ENCODE measurements around the gene NOS3. TPM values are rescaled to one million over a fixed set of nuclear protein-coding genes. Genes with fewer than 3 reads are reported as not detected.
A peak's percentile ranks its signal among the peaks of the same experiment; 100 is the strongest.
"Not testable (repeated sequence)": the region's sequence is repeated elsewhere in the genome, so short reads cannot be mapped to it uniquely, and the experiment has no call there.

NOS3 gene
- total and polyA plus RNA-seq, 2 of the 13 experiments (the other 11 are each of a cell fraction or from before 2014, with no cell fraction given) = 3.7 to 7.5 TPM

GRCh38 chr7:151024435-151025056, 33.7 kb downstream of the NOS3 start, which contains the start of gene ATG9B:
ATG9B (minus strand) TSS chr7:151024494; CDS start chr7:151024423, 71 bp downstream.
- Histone ChIP-seq H2AFZ (ENCODE audit: low read length) (no peak within 1 kb of the TSS), H3K79me2 (ENCODE audit: insufficient read depth, low read length) (no peaks in the 10 kb centered on the region), H3K4me3 (replicated peaks in 1 of 3; ENCODE audit: insufficient read depth in 1 of 3, low read depth in 2 of 3, low read length in 3 of 3) (no peak within 1 kb of the TSS), H3K9ac (ENCODE audit: insufficient read depth, low read depth, low read length) (no peak within 1 kb of the TSS), H3K27me3 (ENCODE audit: control insufficient read depth in 1 of 2, insufficient read depth in 2 of 2, low read length in 2 of 2) (peaks cover 13 to 63% of the 10 kb centered on the region in 2 experiments), H3K4me1 (ENCODE audit: insufficient read depth, low read length) (peaks cover 46% of the 10 kb centered on the region), H3K27ac (ENCODE audit: extremely low read length, insufficient read depth, low read length) (no peak within 1 kb of the TSS), H3K9me3 (ENCODE audit: low read length) (no peaks in the 10 kb centered on the region), H4K20me1 (ENCODE audit: insufficient read depth, low read length) (no peaks in the 10 kb centered on the region), H3K4me2 (ENCODE audit: low read depth, low read length) (no peak within 1 kb of the TSS), H3K36me3 (replicated peaks in 1 of 2; ENCODE audit: control insufficient read depth in 1 of 2, insufficient read depth in 2 of 2, low read length in 2 of 2) (no peaks in the 10 kb centered on the region)
- no TSS peak for BruUV-seq (replicated peaks)
- intact Hi-C loops (cut with micrococcal nuclease; ENCODE audit: unreplicated experiment) (loop anchor here (10.0 kb wide), 1 partner anchor 1410 kb away; no protein-coding TSS in a partner anchor), in situ Hi-C loops (cut with HindIII; ENCODE audit: extremely low pct_ligation_motif_present, low pct_unique_long_range_greater_than_20kb) (no loop called here)
- TF ChIP-seq FOXK2 (IDR thresholded peaks at IDR 0.05) = no peak
- no peak for TF ChIP-seq EHMT2 (IDR thresholded peaks at IDR 0.05; ENCODE audit: borderline replicate concordance, low read depth, low read length)
- no peak for TF ChIP-seq NAIF1 (CRISPR knock-in tag; IDR thresholded peaks at IDR 0.05; ENCODE audit: borderline replicate concordance)
- TF ChIP-seq GATA4 (IDR thresholded peaks at IDR 0.05; ENCODE audit: borderline replicate concordance, low read depth) = no peak
- peak; percentile 34; the same call in 1 of the 2 replicates for TF ChIP-seq FOSL2 (CRISPR knock-in tag; IDR thresholded peaks at IDR 0.05)
- ChIA-PET CTCF (ENCODE audit: low intra/inter-chr PET ratio, low total read pairs) (no interaction called here), POLR2A (interaction anchor here (0.7 kb wide), 1 partner anchor 14 kb away, joined by 3 read pairs; no protein-coding TSS in a partner anchor)
- 9% methylated on average over 4 of the region's 4 CpGs for WGBS (ENCODE audit: low lambda C conversion rate)
- FAIRE-seq = no peak
- DNase-seq (ENCODE audit: low spot score) = no peak
- no peak for ATAC-seq

GRCh38 chr7:151025924-151026671, 35.3 kb downstream of the NOS3 start:
- no peak for ATAC-seq
- no TSS peak for BruUV-seq (replicated peaks)
- H3K4me1 ChIP-seq (ENCODE audit: insufficient read depth, low read length) = peaks cover 38% of the 10 kb centered on the region
- intact Hi-C loops (cut with micrococcal nuclease; ENCODE audit: unreplicated experiment) (loop anchor here (10.0 kb wide), 1 partner anchor 1411 kb away; no protein-coding TSS in a partner anchor), in situ Hi-C loops (cut with HindIII; ENCODE audit: extremely low pct_ligation_motif_present, low pct_unique_long_range_greater_than_20kb) (no loop called here)
- H3K9me3 ChIP-seq (ENCODE audit: low read length) = no peaks in the 10 kb centered on the region
- TF ChIP-seq CCDC6 (CRISPR knock-in tag; IDR thresholded peaks at IDR 0.05) (no peak), MAFK (conservative IDR thresholded peaks at IDR 0.05 in 1 of 2, IDR thresholded peaks at IDR 0.05 in 1 of 2; ENCODE audit: low read length in 2 of 2) (peak in 1 of 2 experiments; percentile 18; a peak in 1 of 4 replicates)
- H2AFZ ChIP-seq (ENCODE audit: low read length) = no peak overlapping the region
- H4K20me1 ChIP-seq (ENCODE audit: insufficient read depth, low read length) = no peaks in the 10 kb centered on the region
- no peaks in the 10 kb centered on the region for H3K79me2 ChIP-seq (ENCODE audit: insufficient read depth, low read length)
- DNase-seq (ENCODE audit: low spot score) = no peak
- no peaks in the 10 kb centered on the region for H3K36me3 ChIP-seq (replicated peaks in 1 of 2; ENCODE audit: control insufficient read depth in 1 of 2, insufficient read depth in 2 of 2, low read length in 2 of 2)
- H3K4me3 ChIP-seq (replicated peaks in 1 of 3; ENCODE audit: insufficient read depth in 1 of 3, low read depth in 2 of 3, low read length in 3 of 3) = no peak overlapping the region
- H3K9ac ChIP-seq (ENCODE audit: insufficient read depth, low read depth, low read length) = no peak overlapping the region
- ChIA-PET CTCF (ENCODE audit: low intra/inter-chr PET ratio, low total read pairs) (no interaction called here), POLR2A (interaction anchor here (0.8 kb wide), 1 partner anchor 36 kb away, joined by 6 read pairs; no protein-coding TSS in a partner anchor)
- H3K27ac ChIP-seq (ENCODE audit: extremely low read length, insufficient read depth, low read length) = no peak overlapping the region
- peaks cover 10 to 47% of the 10 kb centered on the region in 2 experiments; a peak in 4 of 5 replicates for H3K27me3 ChIP-seq (ENCODE audit: control insufficient read depth in 1 of 2, insufficient read depth in 2 of 2, low read length in 2 of 2)
- H3K4me2 ChIP-seq (ENCODE audit: low read depth, low read length) = no peak overlapping the region
- no peak for FAIRE-seq
- WGBS (ENCODE audit: low lambda C conversion rate) = 12% methylated on average over 4 of the region's 4 CpGs

GRCh38 chr7:151026771-151027727, 36.2 kb downstream of the NOS3 start:
- FAIRE-seq; H3K79me2 ChIP-seq (ENCODE audit: insufficient read depth, low read length); in situ Hi-C loops (cut with HindIII; ENCODE audit: extremely low pct_ligation_motif_present, low pct_unique_long_range_greater_than_20kb); H4K20me1 ChIP-seq (ENCODE audit: insufficient read depth, low read length); H3K27ac ChIP-seq (ENCODE audit: extremely low read length, insufficient read depth, low read length); DNase-seq (ENCODE audit: low spot score); H3K9ac ChIP-seq (ENCODE audit: insufficient read depth, low read depth, low read length); H3K9me3 ChIP-seq (ENCODE audit: low read length); H3K36me3 ChIP-seq (replicated peaks in 1 of 2; ENCODE audit: control insufficient read depth in 1 of 2, insufficient read depth in 2 of 2, low read length in 2 of 2); BruUV-seq (replicated peaks); ATAC-seq; H2AFZ ChIP-seq (ENCODE audit: low read length): not testable (repeated sequence)
- POLR2A ChIA-PET = interaction anchor here (0.8 to 2.1 kb wide), 11 partner anchors 7 to 658 kb away, joined by 3 to 35 read pairs (median 4); partner anchors contain the start of genes REPIN1 and TMUB1
- peaks cover 10 to 40% of the 10 kb centered on the region in 2 experiments; a peak in 4 of 5 replicates for H3K27me3 ChIP-seq (ENCODE audit: control insufficient read depth in 1 of 2, insufficient read depth in 2 of 2, low read length in 2 of 2)
- peak overlapping the region in 1 of 3 experiments; percentile 88; a peak in 2 of 6 replicates for H3K4me3 ChIP-seq (replicated peaks in 1 of 3; ENCODE audit: insufficient read depth in 1 of 3, low read depth in 2 of 3, low read length in 3 of 3)
- 22% methylated on average over 19 of the region's 19 CpGs for WGBS (ENCODE audit: low lambda C conversion rate)
- intact Hi-C loops (cut with micrococcal nuclease; ENCODE audit: unreplicated experiment) = loop anchor here (10.0 kb wide), 1 partner anchor 1412 kb away; no protein-coding TSS in a partner anchor
- H3K4me2 ChIP-seq (ENCODE audit: low read depth, low read length) = peak overlapping the region; percentile 92
- CTCF ChIA-PET (ENCODE audit: low intra/inter-chr PET ratio, low total read pairs) = interaction anchor here (0.9 kb wide), 1 partner anchor 53 kb away, joined by 3 read pairs; the partner anchor contains the start of gene FASTK
- peaks cover 29% of the 10 kb centered on the region for H3K4me1 ChIP-seq (ENCODE audit: insufficient read depth, low read length)
